Choroid plexus epithelial cell (primary cell): ENCODE results near the gene CDK5RAP2.

Experiments used
- DNase-seq: peaks from one replicate; pipeline ENCODE4 v3.0.0-alpha.2; 2010; ENCODE audit warnings: low read depth
- H3K4me3 ChIP-seq: 2 replicates; pipeline ENCODE4 v1.5.1; 2011; ENCODE audit warnings: low read depth, mild to moderate bottlenecking, control low read depth, low read length, moderate library complexity
- CTCF ChIP-seq: conservative IDR thresholded peaks from 2 replicates; pipeline ENCODE4 v1.5.1; 2011; ENCODE audit warnings: low read depth, mild to moderate bottlenecking, control low read depth, inconsistent platforms, low read length, moderate library complexity

Gene CDK5RAP2

GRCh38 chr9:120456218-120456617 is 123.7 kb downstream of the CDK5RAP2 start:
- H3K4me3 ChIP-seq, result no peak overlapping the region
- no peak for TF ChIP-seq CTCF
- no peak for DNase-seq

- no peak overlapping the region for H3K4me3 ChIP-seq
- DNase-seq, result no peak
- no peak for TF ChIP-seq CTCF
Observed at GRCh38 chr9:120454467-120454866, 125.5 kb downstream of the CDK5RAP2 start.

GRCh38 chr9:120453792-120454191 is 126.2 kb downstream of the CDK5RAP2 start:
- no peak for TF ChIP-seq CTCF
- no peak overlapping the region for H3K4me3 ChIP-seq
- DNase-seq, result no peak

- DNase-seq, result no peak
- H3K4me3 ChIP-seq, result no peak overlapping the region
- no peak for TF ChIP-seq CTCF
Observed at GRCh38 chr9:120452631-120453030, 127.3 kb downstream of the CDK5RAP2 start.

- H3K4me3 ChIP-seq, result no peak overlapping the region
- DNase-seq, result no peak
- no peak for TF ChIP-seq CTCF
Observed at GRCh38 chr9:120450916-120451315, 129.1 kb downstream of the CDK5RAP2 start.

GRCh38 chr9:120449566-120449965 is 130.4 kb downstream of the CDK5RAP2 start:
- no peak for TF ChIP-seq CTCF
- DNase-seq, result no peak
- H3K4me3 ChIP-seq, result no peak overlapping the region

- no peak for DNase-seq
- no peak for TF ChIP-seq CTCF
- no peak overlapping the region for H3K4me3 ChIP-seq
Observed at GRCh38 chr9:120447959-120448500, 131.9 kb downstream of the CDK5RAP2 start.
